Osteocyte (in vitro differentiated cells): ENCODE results near the gene KIAA0408. TPM values are rescaled to one million over a fixed set of nuclear protein-coding genes. Genes with fewer than 3 reads are reported as not detected.

ENCODE experiments used
- DNase-seq: peaks from one replicate; pipeline ENCODE4 v3.0.0; 2021; ENCODE audit warnings: mixed read lengths; ENCODE audit not compliant: unreplicated experiment; ENCODE audit errors: extremely low spot score
- H3K27ac Mint-ChIP-seq: one replicate; pipeline ENCODE4 v1.8.0; 2021; ENCODE audit warnings: mild to moderate bottlenecking, mixed read lengths; ENCODE audit not compliant: unreplicated experiment
- H3K27me3 Mint-ChIP-seq: one replicate; pipeline ENCODE4 v1.8.0; 2021; ENCODE audit warnings: mixed read lengths; ENCODE audit not compliant: unreplicated experiment
- H3K36me3 Mint-ChIP-seq: one replicate; pipeline ENCODE4 v1.8.0; 2021; ENCODE audit warnings: mixed read lengths; ENCODE audit not compliant: unreplicated experiment
- H3K4me1 Mint-ChIP-seq: one replicate; pipeline ENCODE4 v1.8.0; 2021; ENCODE audit warnings: mixed read lengths; ENCODE audit not compliant: unreplicated experiment
- H3K4me3 Mint-ChIP-seq: one replicate; pipeline ENCODE4 v1.8.0; 2021; ENCODE audit warnings: mild to moderate bottlenecking, moderate library complexity, mixed read lengths; ENCODE audit not compliant: unreplicated experiment
- H3K9me3 Mint-ChIP-seq: one replicate; pipeline ENCODE4 v1.8.0; 2021; ENCODE audit warnings: mixed read lengths; ENCODE audit not compliant: unreplicated experiment
- total RNA-seq: library from RNA; stranded (reverse); gene quantifications from 2 replicates; pipeline ENCODE4 v1.2.1, GENCODE V29; 2021
- TF ChIP-seq, protein P1 (sequence below): fragments of 200-600 bp; sonication (generic); IDR thresholded peaks from 2 replicates; pipeline ENCODE4 v1.5.0; 2021; ENCODE audit warnings: antibody characterized with exemption, mild to moderate bottlenecking, moderate library complexity

KIAA0408 gene
- total RNA-seq, 1 donor from 2014 or later = 0.27 TPM

DNA sequence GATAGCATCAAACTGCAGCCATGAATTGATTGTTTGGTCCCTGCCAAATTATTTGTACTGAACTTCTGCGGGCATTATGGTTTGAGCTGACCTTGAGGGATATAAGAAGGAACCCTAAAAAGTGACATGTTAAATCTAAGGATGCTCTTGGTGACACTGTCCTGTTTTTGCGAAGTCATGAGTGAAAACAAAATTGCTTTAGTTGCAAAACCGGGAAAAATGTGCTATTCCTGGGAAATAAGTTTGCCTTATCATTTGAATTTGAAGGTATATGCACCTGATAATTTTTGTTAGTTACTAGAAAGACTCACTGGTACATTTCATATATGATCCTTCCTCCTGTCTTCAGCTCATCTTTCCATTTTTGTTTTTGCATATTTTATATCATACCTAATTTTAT, 7.8 kb downstream of the KIAA0408 start:
- no peaks in the 10 kb centered on the region for H3K27me3 Mint-ChIP-seq
- no peaks in the 10 kb centered on the region for H3K9me3 Mint-ChIP-seq
- no peak overlapping the region for H3K27ac Mint-ChIP-seq
- no peak overlapping the region for H3K4me3 Mint-ChIP-seq
- H3K4me1 Mint-ChIP-seq = no peaks in the 10 kb centered on the region
- TF ChIP-seq, protein P1, sequence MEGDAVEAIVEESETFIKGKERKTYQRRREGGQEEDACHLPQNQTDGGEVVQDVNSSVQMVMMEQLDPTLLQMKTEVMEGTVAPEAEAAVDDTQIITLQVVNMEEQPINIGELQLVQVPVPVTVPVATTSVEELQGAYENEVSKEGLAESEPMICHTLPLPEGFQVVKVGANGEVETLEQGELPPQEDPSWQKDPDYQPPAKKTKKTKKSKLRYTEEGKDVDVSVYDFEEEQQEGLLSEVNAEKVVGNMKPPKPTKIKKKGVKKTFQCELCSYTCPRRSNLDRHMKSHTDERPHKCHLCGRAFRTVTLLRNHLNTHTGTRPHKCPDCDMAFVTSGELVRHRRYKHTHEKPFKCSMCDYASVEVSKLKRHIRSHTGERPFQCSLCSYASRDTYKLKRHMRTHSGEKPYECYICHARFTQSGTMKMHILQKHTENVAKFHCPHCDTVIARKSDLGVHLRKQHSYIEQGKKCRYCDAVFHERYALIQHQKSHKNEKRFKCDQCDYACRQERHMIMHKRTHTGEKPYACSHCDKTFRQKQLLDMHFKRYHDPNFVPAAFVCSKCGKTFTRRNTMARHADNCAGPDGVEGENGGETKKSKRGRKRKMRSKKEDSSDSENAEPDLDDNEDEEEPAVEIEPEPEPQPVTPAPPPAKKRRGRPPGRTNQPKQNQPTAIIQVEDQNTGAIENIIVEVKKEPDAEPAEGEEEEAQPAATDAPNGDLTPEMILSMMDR = no peak
- DNase-seq = no peak
- no peaks in the 10 kb centered on the region for H3K36me3 Mint-ChIP-seq

DNA sequence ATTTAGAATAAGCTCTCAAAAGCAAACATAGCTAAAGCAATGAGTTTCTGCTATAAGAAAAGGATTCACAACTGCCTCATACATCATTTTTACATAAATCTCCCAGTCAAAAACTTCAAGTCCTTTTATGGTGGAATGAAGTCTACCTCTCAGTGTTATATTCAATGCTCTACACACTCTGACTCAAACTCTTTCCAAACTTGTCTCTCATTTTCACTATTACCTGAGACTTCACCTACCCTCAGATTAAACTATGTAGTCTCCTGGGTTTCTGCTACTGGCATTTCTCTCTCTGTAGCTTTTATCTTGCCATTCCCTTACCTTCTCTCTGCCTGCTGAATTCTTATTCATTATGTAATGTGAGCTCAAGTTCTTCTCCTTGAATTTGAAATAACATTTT, 11.4 kb downstream of the KIAA0408 start:
- Mint-ChIP-seq H3K9me3 (no peaks in the 10 kb centered on the region), H3K27me3 (no peaks in the 10 kb centered on the region), H3K4me1 (no peaks in the 10 kb centered on the region), H3K36me3 (no peaks in the 10 kb centered on the region), H3K4me3 (no peak overlapping the region), H3K27ac (no peak overlapping the region)
- TF ChIP-seq, protein P1 = no peak
- DNase-seq = no peak

DNA sequence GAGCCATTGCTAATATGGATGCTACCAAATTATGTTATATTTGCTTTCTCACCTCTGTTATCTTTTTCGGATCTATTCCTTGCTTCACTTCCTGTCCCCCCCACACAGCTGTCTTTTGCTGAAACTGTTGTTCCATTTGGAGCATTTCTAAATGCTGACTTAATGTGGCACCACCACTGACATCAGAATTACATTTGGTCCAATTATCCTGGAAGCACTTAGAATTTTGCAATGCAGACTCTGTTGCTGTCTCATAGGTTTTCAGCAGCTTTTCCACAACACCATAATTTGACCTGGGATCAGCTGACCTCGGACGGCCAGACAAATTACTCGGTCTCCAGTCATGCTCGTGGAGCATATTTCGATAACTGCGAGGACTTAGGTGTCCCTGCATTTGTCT, 12.8 kb downstream of the KIAA0408 start:
- no peak overlapping the region for H3K4me3 Mint-ChIP-seq
- no peak for DNase-seq
- no peaks in the 10 kb centered on the region for H3K27me3 Mint-ChIP-seq
- no peak overlapping the region for H3K27ac Mint-ChIP-seq
- H3K9me3 Mint-ChIP-seq = no peaks in the 10 kb centered on the region
- TF ChIP-seq, protein P1 = no peak
- H3K36me3 Mint-ChIP-seq = no peaks in the 10 kb centered on the region
- no peaks in the 10 kb centered on the region for H3K4me1 Mint-ChIP-seq

DNA sequence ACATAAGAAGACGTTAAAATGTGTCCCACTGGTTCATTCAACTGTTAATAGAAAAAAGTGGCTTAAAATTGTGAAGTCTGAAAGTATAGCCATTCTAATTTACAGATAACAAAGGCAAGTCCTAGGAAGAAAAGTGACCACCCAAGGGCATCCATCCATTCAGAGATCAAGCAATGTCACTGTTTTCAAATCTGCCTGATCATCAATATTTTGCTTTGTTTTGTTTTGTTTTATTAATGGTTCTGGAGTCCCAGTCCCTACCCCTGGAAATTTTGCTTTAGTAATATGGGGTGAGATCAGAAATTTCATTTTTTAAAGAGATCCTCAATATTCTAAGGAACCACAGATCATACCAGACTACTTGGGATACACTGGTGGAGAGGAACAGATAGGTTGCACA, 17.3 kb downstream of the KIAA0408 start:
- Mint-ChIP-seq H3K9me3 (no peaks in the 10 kb centered on the region), H3K4me1 (no peaks in the 10 kb centered on the region), H3K4me3 (no peak overlapping the region), H3K27ac (no peak overlapping the region), H3K36me3 (no peaks in the 10 kb centered on the region), H3K27me3 (no peaks in the 10 kb centered on the region)
- TF ChIP-seq, protein P1 = no peak
- DNase-seq = no peak

DNA sequence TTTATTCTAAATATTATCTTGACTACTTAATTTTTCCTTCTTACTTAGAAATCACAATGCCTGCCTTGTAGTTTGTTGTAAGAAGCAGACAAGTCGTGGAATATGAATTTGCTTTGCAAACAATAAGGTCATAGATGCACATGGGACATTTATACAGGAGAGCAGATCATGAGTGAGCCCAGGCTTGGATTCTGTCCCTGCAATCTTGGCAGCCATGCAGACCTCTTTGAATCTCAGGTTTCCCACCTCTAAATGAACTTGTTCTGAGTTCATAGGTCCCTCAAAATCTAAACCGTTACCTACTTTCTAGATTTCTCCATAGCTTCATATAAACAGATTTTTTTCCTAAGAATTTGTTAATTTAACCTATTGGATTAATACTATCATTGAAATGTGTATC, 19.5 kb downstream of the KIAA0408 start:
- Mint-ChIP-seq H3K36me3 (no peaks in the 10 kb centered on the region), H3K27ac (no peak overlapping the region), H3K27me3 (no peaks in the 10 kb centered on the region), H3K4me1 (no peaks in the 10 kb centered on the region), H3K4me3 (no peak overlapping the region), H3K9me3 (no peaks in the 10 kb centered on the region)
- DNase-seq = no peak
- TF ChIP-seq, protein P1 = no peak
